Heart left ventricle (tissue), 16 donors: ENCODE measurements around the gene COX11. TPM values are rescaled to one million over a fixed set of nuclear protein-coding genes. Genes with fewer than 3 reads are reported as not detected.

Source experiments
- ATAC-seq, 4 donors: fragments of 200-7000 bp; cut with Tn5 transposase; one replicate each; pipeline ENCODE4 v1.9.1; 2020 to 2022; ENCODE audit warnings: moderate library complexity in 4 of 4, mild to moderate bottlenecking in 3 of 4, moderate number of reproducible peaks in 1 of 4
- DNase-seq, 5 donors: peaks; one replicate each; pipeline ENCODE4 v3.0.0-alpha.2; 2020
- H3K27ac ChIP-seq, 12 donors: fragments of 200-600 bp; sonication (generic) in 4 of 12; one replicate each; pipeline versions ENCODE4 v1.5.0 to v1.8.0; 2016 to 2022; ENCODE audit warnings: mild to moderate bottlenecking in 2 of 12
- H3K27me3 ChIP-seq, 9 donors: fragments of 200-600 bp; sonication (generic) in 2 of 9; one replicate each; pipeline versions ENCODE4 v1.5.1 to v1.8.0; 2016 to 2022; ENCODE audit warnings: mild to moderate bottlenecking in 3 of 9
- H3K36me3 ChIP-seq, 9 donors: fragments of 200-600 bp; sonication (generic) in 2 of 9; one replicate each; pipeline versions ENCODE4 v1.5.0 to v1.8.0; 2018 to 2022; ENCODE audit warnings: mild to moderate bottlenecking in 2 of 9
- H3K4me1 ChIP-seq, 12 donors: fragments of 200-600 bp; sonication (generic) in 4 of 12; one replicate each; pipeline versions ENCODE4 v1.5.0 to v1.8.0; 2016 to 2022; ENCODE audit warnings: mild to moderate bottlenecking in 3 of 12
- H3K4me3 ChIP-seq, 12 donors: fragments of 200-600 bp; sonication (generic) in 4 of 12; one replicate each; pipeline versions ENCODE4 v1.5.0 to v1.8.0; 2017 to 2022; ENCODE audit warnings: mild to moderate bottlenecking in 9 of 12, moderate library complexity in 4 of 12
- H3K9me3 ChIP-seq, 12 donors: fragments of 200-600 bp; sonication (generic) in 4 of 12; one replicate each; pipeline versions ENCODE4 v1.5.0 to v1.8.0; 2016 to 2022; ENCODE audit warnings: mild to moderate bottlenecking in 1 of 12
- CTCF ChIP-seq, 12 donors: fragments of 200-600 bp; sonication (generic) in 4 of 12; IDR thresholded peaks; one replicate each; pipeline versions ENCODE4 v1.5.0 to v1.8.0; 2018 to 2022; ENCODE audit warnings: antibody characterized with exemption in 12 of 12, mild to moderate bottlenecking in 5 of 12
- POLR2A ChIP-seq, 2 donors: fragments of 450-650 bp; IDR thresholded peaks; one replicate each; pipeline ENCODE4 v1.6.1; 2017; ENCODE audit warnings: antibody characterized with exemption in 2 of 2, mild to moderate bottlenecking in 2 of 2, moderate library complexity in 2 of 2
- whole genome bisulfite sequencing, 4 donors: extraction: QIAGEN DNeasy Blood & Tissue Kit in 2 of 4; methylation state at CpG; one replicate each; pipeline versions ENCODE4 v1.1.5 to v1.1.7; 2013 to 2018; 5-methylcytosine and 5-hydroxymethylcytosine counted together
- intact Hi-C, 10 donors: fragments of 100-400 bp; cut with DNase I; formaldehyde crosslinking; loops; one replicate each; pipeline versions ENCODE4 v1.11.1 to v1.14.2; 2022
- long read RNA-seq, 3 donors: library from polyadenylated mRNA; unstranded; transcript quantifications; one replicate each; pipeline ENCODE4 v2.0.0, GENCODE V29; 2020 to 2021
- polyA plus RNA-seq, 2 donors: library from polyadenylated mRNA; stranded (reverse); fragments of 200-250 nt; gene quantifications; one replicate each; pipeline ENCODE4 v1.2.3, GENCODE V29; 2013
- total RNA-seq, 9 donors: library from RNA; depleted of rRNA in 2 of 9; stranded (reverse); fragments of >200 nt in 2 of 9; fragmentation: NEBNext Ultra II Directional in 3 of 9; extraction: Animal tissue kit (Norgen Biotek cat#: 25700) in 3 of 9; gene quantifications; one replicate each; pipeline versions ENCODE4 v1.1.0 to v1.2.4, GENCODE V29; 2016 to 2023
- donor health status: ischemic (EF 13 %, LVEDD 7.1; RV severe dilation, severe dysfunction).
- donor health status: healthy with polysubstance abuse.
- donor health status: DM: no; HTN: yes; CAD: no.
- donor health status: DM: no; HTN: no; CAD: no.
- donor health status: ischemic (EF 25% LVEDD 6.9; RV normal size, moderate dysfunction).
- donor health status: ischemic (EF 25% LVEDD 5.7; RV mildly dilated, moderate dysfunction).
- donor health status: healthy.
- donor health status: DM: yes; HTN: yes; CAD: no.
- donor health status: ischemic (EF 35%, LVEDD 5.7; RV mildly dilated, moderate dysfunction).
- donor health status: nonischemic (EF 11% LVEDD 7.7; RV severe dilation, severe dysfunction).
- donor health status: DM: yes; HTN: yes; CAD: no.
- donor health status: PGD.
- donor health status: ischemic (EF 29% LVEDD 5.4; RV normal size, mild dysfunction).
- donor health status: nonischemic (EF 23%, LVEDD 6.1; RV moderate dilation, normal function).

The COX11 gene
- total RNA-seq (10 to 100 TPM; 42.5 to 73.1 (median 55.6) TPM), polyA plus RNA-seq (10 to 100 TPM; 27.5 to 48.1 TPM)
- long read RNA-seq, donor 1, transcript COX11-201 (4 exons, 2,497 nt), result major isoform, 52 of 57 reads
- long read RNA-seq, donor 1, partial matches to known transcripts, result 1 of 57 reads
- long read RNA-seq, donor 1, other reads (novel, unspliced or antisense), result 1 of 57 reads
- long read RNA-seq, donor 2, transcript COX11-201 (4 exons, 2,497 nt), result major isoform, 133 of 147 reads
- long read RNA-seq, donor 2, partial matches to known transcripts, result 1 of 147 reads
- long read RNA-seq, donor 2, other reads (novel, unspliced or antisense), result 4 of 147 reads
- long read RNA-seq, donor 3, transcript COX11-201 (4 exons, 2,497 nt), result major isoform, 29 of 39 reads
- long read RNA-seq, donor 3, partial matches to known transcripts, result 1 of 39 reads
- long read RNA-seq, donor 3, other reads (novel, unspliced or antisense), result 3 of 39 reads

GRCh38 chr17:54968262-54968987, at the start of gene COX11, which contains the start of gene STXBP4:
Gene COX11 (minus strand): TSS chr17:54968654. CDS start chr17:54968646, 8 bp downstream.
Gene STXBP4 (plus strand): TSS chr17:54968765. CDS start chr17:54986220, 17,455 bp downstream.
- intact Hi-C loops, result loop anchor here in 3 of 10 donors (2.0 to 10.0 kb wide), 3 partner anchors 64 to 270 kb away; partner anchors contain the start of gene TOM1L1 (in 1 of the 3)
- 0 to 1% (median 0%) methylated on average over 44 to 57 of the region's 57 CpGs for WGBS, 4 donors
- Histone ChIP-seq H3K4me1 (peaks cover 0 to 30% (median 17%) of the 10 kb centered on the region in 12 donors), H3K9me3 (no peaks in the 10 kb centered on the region), H3K36me3 (peaks cover 0 to 20% (median 17%) of the 10 kb centered on the region in 9 donors), H3K27me3 (no peaks in the 10 kb centered on the region), H3K4me3 (peak within 1 kb of the TSS; percentile 72 to 97 (median 89)), H3K27ac (peak within 1 kb of the TSS; percentile 63 to 92 (median 86))
- peak; percentile 99 for ATAC-seq
- DNase-seq, result peak; percentile 95 to 96 (median 95)
- TF ChIP-seq CTCF (IDR thresholded peaks at IDR 0.05), result peak in 11 of 12 donors; percentile 2 to 61 (median 33)
- TF ChIP-seq POLR2A (IDR thresholded peaks at IDR 0.05), result peak in 1 of 2 donors; percentile 90

GRCh38 chr17:55005520-55005919, 37.1 kb upstream of the COX11 start:
- TF ChIP-seq POLR2A (IDR thresholded peaks at IDR 0.05) (no peak), CTCF (IDR thresholded peaks at IDR 0.05) (peak in 3 of 12 donors; percentile 7 to 12 (median 7))
- H3K27ac ChIP-seq, result no peak overlapping the region
- no peak for ATAC-seq
- peaks cover 0 to 42% (median 4%) of the 10 kb centered on the region in 9 donors for H3K36me3 ChIP-seq
- H3K4me3 ChIP-seq, result no peak overlapping the region
- no peak for DNase-seq
- H3K9me3 ChIP-seq, result no peaks in the 10 kb centered on the region
- H3K4me1 ChIP-seq, result no peaks in the 10 kb centered on the region
- no peaks in the 10 kb centered on the region for H3K27me3 ChIP-seq
- WGBS, 4 donors, result 96 to 100% (median 99%) methylated on average over 1 of the region's 1 CpG
- intact Hi-C loops, result no loop called here

- WGBS, 4 donors, result 87 to 95% (median 89%) methylated on average over 5 of the region's 5 CpGs
- no peaks in the 10 kb centered on the region for H3K4me1 ChIP-seq
- TF ChIP-seq POLR2A (IDR thresholded peaks at IDR 0.05), result no peak
- TF ChIP-seq CTCF (IDR thresholded peaks at IDR 0.05), result no peak
- no peaks in the 10 kb centered on the region for H3K27me3 ChIP-seq
- no peak overlapping the region for H3K4me3 ChIP-seq
- H3K36me3 ChIP-seq, result peaks cover 0 to 52% (median 7%) of the 10 kb centered on the region in 9 donors
- DNase-seq (no peak), ATAC-seq (no peak)
- intact Hi-C loops, result no loop called here
- H3K27ac ChIP-seq, result no peak overlapping the region
- no peaks in the 10 kb centered on the region for H3K9me3 ChIP-seq
Measured at GRCh38 chr17:55004484-55004883, 36.0 kb upstream of the COX11 start.

- Histone ChIP-seq H3K4me3 (no peak overlapping the region), H3K4me1 (no peaks in the 10 kb centered on the region), H3K9me3 (no peaks in the 10 kb centered on the region), H3K27ac (no peak overlapping the region), H3K27me3 (no peaks in the 10 kb centered on the region), H3K36me3 (peaks cover 0 to 38% (median 7%) of the 10 kb centered on the region in 9 donors)
- no peak for ATAC-seq
- no peak for DNase-seq
- intact Hi-C loops, result no loop called here
- no peak for TF ChIP-seq POLR2A (IDR thresholded peaks at IDR 0.05)
- TF ChIP-seq CTCF (IDR thresholded peaks at IDR 0.05), result no peak
Measured at GRCh38 chr17:55002458-55002857, 34.0 kb upstream of the COX11 start.
